BJ (cell line): ENCODE data around the gene RNF225. TPM values are rescaled to one million over a fixed set of nuclear protein-coding genes. Genes with fewer than 3 reads are reported as not detected.

Experiments
- CTCF ChIA-PET: fragments of 350-600 bp; formaldehyde crosslinking; extraction: SDS; loops from one replicate; lab custom pipeline; 2021; ENCODE audit warnings: antibody characterized with exemption, inconsistent platforms; lab: Yijun Ruan, JAX
- POLR2A ChIA-PET: fragments of 300-600 bp; sonication (Branson Sonifier 250); formaldehyde crosslinking; extraction: SDS; loops from one replicate; lab custom pipeline; 2021; ENCODE audit warnings: antibody characterized with exemption; lab: Charles Lee
- DNase-seq: peaks from one replicate; pipeline ENCODE4 v3.0.0-alpha.2; 2011; ENCODE audit warnings: low read depth
- H3K27me3 ChIP-seq: 2 replicates; pipeline ENCODE4 v1.6.0; 2011; ENCODE audit warnings: low read length; ENCODE audit not compliant: control insufficient read depth, insufficient read depth
- H3K36me3 ChIP-seq: 2 replicates; pipeline ENCODE4 v1.5.1; 2011; ENCODE audit warnings: low read length; ENCODE audit not compliant: control insufficient read depth, insufficient read depth
- H3K4me3 ChIP-seq: 2 replicates; pipeline ENCODE4 v1.5.1; 2011; ENCODE audit warnings: low read depth, mild to moderate bottlenecking, control low read depth, low read length
- CTCF ChIP-seq: IDR thresholded peaks from 2 replicates; pipeline ENCODE4 v1.5.1; 2011; ENCODE audit warnings: low read depth, mild to moderate bottlenecking, control low read depth, inconsistent platforms, low read length, moderate library complexity; ENCODE audit not compliant: insufficient read depth
- polyA plus RNA-seq: library from polyadenylated mRNA; depleted of rRNA; stranded (reverse); fragments of >200 nt; gene quantifications from 2 replicates; pipeline ENCODE4 v1.2.3, GENCODE V29; 2011

RNF225 gene
- polyA plus RNA-seq, 1 experiment, result not detected

- Histone ChIP-seq H3K36me3 (no peaks in the 10 kb centered on the region), H3K4me3 (peak within 1 kb of the TSS; percentile 68), H3K27me3 (no peaks in the 10 kb centered on the region)
- ChIA-PET POLR2A (interaction anchor here (0.6 to 0.8 kb wide), 2 partner anchors 52 to 727 kb away, joined by 3 read pairs; partner anchors contain the start of gene ZNF551), CTCF (interaction anchor here (0.8 kb wide), 1 partner anchor 15 kb away, joined by 3 read pairs; no protein-coding TSS in a partner anchor)
- TF ChIP-seq CTCF, result no peak
- DNase-seq, result peak; percentile 43
Observed at GRCh38 chr19:58408152-58409009, 12.9 kb downstream of the RNF225 start, which contains the start of gene ZNF584. Gene ZNF584 (plus strand): TSS chr19:58408649. CDS start chr19:58409148, 499 bp downstream.

- ChIA-PET POLR2A (interaction anchor here (0.6 to 0.8 kb wide), 2 partner anchors 52 to 728 kb away, joined by 3 read pairs; partner anchors contain the start of gene ZNF551), CTCF (interaction anchor here (0.8 kb wide), 1 partner anchor 15 kb away, joined by 3 read pairs; no protein-coding TSS in a partner anchor)
- no peak for DNase-seq
- Histone ChIP-seq H3K36me3 (no peaks in the 10 kb centered on the region), H3K27me3 (no peaks in the 10 kb centered on the region), H3K4me3 (peak overlapping the region; percentile 68)
- TF ChIP-seq CTCF, result no peak
Observed at GRCh38 chr19:58409010-58409790, 13.7 kb downstream of the RNF225 start.

- POLR2A ChIA-PET, result interaction anchor here (0.6 kb wide), 1 partner anchor 70 kb away, joined by 3 read pairs; no protein-coding TSS in a partner anchor
- no peak for DNase-seq
- TF ChIP-seq CTCF, result no peak
- CTCF ChIA-PET, result no interaction called here
- Histone ChIP-seq H3K4me3 (no peak overlapping the region), H3K36me3 (peaks cover 24% of the 10 kb centered on the region), H3K27me3 (no peaks in the 10 kb centered on the region)
Observed at GRCh38 chr19:58416604-58417003, 21.1 kb downstream of the RNF225 start.

GRCh38 chr19:58417071-58417470 is 21.6 kb downstream of the RNF225 start:
- POLR2A ChIA-PET, result no interaction called here
- DNase-seq, result no peak
- Histone ChIP-seq H3K4me3 (no peak overlapping the region), H3K27me3 (no peaks in the 10 kb centered on the region), H3K36me3 (peaks cover 24% of the 10 kb centered on the region)
- CTCF ChIA-PET, result no interaction called here
- no peak for TF ChIP-seq CTCF
